Panc1 (cell line): Measurements from ENCODE around the gene MAN1A1. TPM values are rescaled to one million over a fixed set of nuclear protein-coding genes. Genes with fewer than 3 reads are reported as not detected.

ENCODE experiments used
- ATAC-seq: fragments of 200-7000 bp; cut with Tn5 transposase; 2 replicates; pipeline ENCODE4 v1.9.1; 2020; ENCODE audit warnings: mild to moderate bottlenecking, moderate library complexity
- BruUV-seq: library from RNA; stranded (reverse); fragments of 400-500 nt; replicated peaks from 2 replicates; lab custom pipeline; 2021; lab: Mats Ljungman, UMichigan
- CTCF ChIA-PET: fragments of 300-600 bp; sonication (Branson Sonifier 250); formaldehyde crosslinking; loops from one replicate; lab custom pipeline; 2022; ENCODE audit warnings: antibody characterized with exemption; lab: Charles Lee
- POLR2A ChIA-PET: fragments of 300-600 bp; sonication (Branson Sonifier 250); formaldehyde crosslinking; loops from one replicate; lab custom pipeline; 2022; ENCODE audit warnings: antibody characterized with exemption; lab: Charles Lee
- DNase-seq: peaks from one replicate; pipeline ENCODE4 v3.0.0-alpha.2; 2010; ENCODE audit warnings: low read depth, low spot score
- H3K27ac ChIP-seq: 2 replicates; pipeline ENCODE4 v1.5.1; 2011; ENCODE audit warnings: mild to moderate bottlenecking, low read length, inconsistent platforms
- H3K27me3 ChIP-seq: fragments of 200-500 bp; sonication (Bioruptor generic); 2 replicates; pipeline ENCODE4 v1.6.0; 2014; ENCODE audit warnings: low read length, inconsistent platforms; ENCODE audit not compliant: control insufficient read depth, insufficient read depth
- H3K36me3 ChIP-seq: fragments of 200-500 bp; sonication (Bioruptor generic); 2 replicates; pipeline ENCODE4 v1.5.1; 2014; ENCODE audit warnings: inconsistent platforms, mild to moderate bottlenecking, low read length, moderate library complexity; ENCODE audit not compliant: control insufficient read depth, insufficient read depth
- H3K4me1 ChIP-seq: 2 replicates; pipeline ENCODE4 v1.5.1; 2011; ENCODE audit warnings: inconsistent platforms, mild to moderate bottlenecking, low read length, moderate library complexity; ENCODE audit not compliant: control insufficient read depth, insufficient read depth
- H3K4me3 ChIP-seq, 2 experiments: 2 replicates each; pipeline ENCODE4 v1.5.1; 2011 to 2012; ENCODE audit warnings: low read depth in 2 of 2, low read length in 2 of 2, mild to moderate bottlenecking in 2 of 2, inconsistent platforms in 1 of 2, moderate library complexity in 1 of 2
- H3K9me3 ChIP-seq: fragments of 200-500 bp; sonication (Bioruptor generic); 2 replicates; pipeline ENCODE4 v1.5.1; 2014; ENCODE audit warnings: low read depth, mild to moderate bottlenecking, inconsistent platforms, low read length, moderate library complexity; ENCODE audit not compliant: control insufficient read depth, insufficient read depth
- CTCF ChIP-seq: fragments of 450-650 bp; IDR thresholded peaks from 2 replicates; pipeline ENCODE4 v1.5.1; 2017; ENCODE audit warnings: mild to moderate bottlenecking
- POLR2AphosphoS5 ChIP-seq: IDR thresholded peaks from 2 replicates; pipeline ENCODE4 v1.6.1; 2012; ENCODE audit warnings: mild to moderate bottlenecking, low read depth, low read length, moderate library complexity
- REST ChIP-seq, 2 experiments: IDR thresholded peaks; 2 replicates each; pipeline ENCODE4 v1.6.1; 2011 to 2012; ENCODE audit warnings: low read depth in 2 of 2, control low read depth in 1 of 2, low read length in 1 of 2, mild to moderate bottlenecking in 1 of 2, moderate library complexity in 1 of 2; ENCODE audit not compliant: insufficient read depth in 1 of 2
- SIN3A ChIP-seq: IDR thresholded peaks from 2 replicates; pipeline ENCODE4 v1.6.1; 2012; ENCODE audit warnings: low read depth, mild to moderate bottlenecking, low read length, moderate library complexity, borderline replicate concordance; ENCODE audit not compliant: insufficient read depth
- TCF7L2 ChIP-seq: IDR thresholded peaks from 2 replicates; pipeline ENCODE4 v1.6.1; 2011; ENCODE audit warnings: mild to moderate bottlenecking, low read depth, low read length, inconsistent platforms
- in situ Hi-C: cut with HindIII; loops from 2 replicates; pipeline ENCODE4 v1.10.0; 2016; ENCODE audit warnings: low sequenced_read_pairs, low pct_unique_long_range_greater_than_20kb
- intact Hi-C: fragments of 100-400 bp; cut with micrococcal nuclease; formaldehyde crosslinking; loops from one replicate; pipeline ENCODE4 v1.10.0; 2022; ENCODE audit not compliant: unreplicated experiment
- total RNA-seq: library from RNA; stranded (reverse); gene quantifications from one replicate; pipeline ENCODE4 v1.2.1, GENCODE V29; 2021; ENCODE audit not compliant: unreplicated experiment

Gene MAN1A1
- total RNA-seq, 1 experiment from 2014 or later = 3.2 TPM

GRCh38 chr6:119264854-119265397 is 84.6 kb downstream of the MAN1A1 start:
- in situ Hi-C loops = no loop called here
- POLR2A ChIA-PET = no interaction called here
- no TSS peak for BruUV-seq

GRCh38 chr6:119262612-119263011 is 86.9 kb downstream of the MAN1A1 start:
- ATAC-seq (no peak), DNase-seq (no peak)
- Histone ChIP-seq H3K4me3 (no peak overlapping the region), H3K36me3 (no peaks in the 10 kb centered on the region), H3K27me3 (no peaks in the 10 kb centered on the region), H3K9me3 (no peaks in the 10 kb centered on the region), H3K27ac (no peak overlapping the region), H3K4me1 (no peaks in the 10 kb centered on the region)
- POLR2A ChIA-PET = no interaction called here
- TF ChIP-seq SIN3A = no peak
- TF ChIP-seq TCF7L2 = no peak
- TF ChIP-seq CTCF = no peak
- no peak for TF ChIP-seq REST (IDR thresholded peaks at IDR 0.05; ENCODE audit: insufficient read depth in 1 of 2, low read depth in 2 of 2, low read length in 1 of 2)
- no peak for TF ChIP-seq POLR2AphosphoS5
- CTCF ChIA-PET = no interaction called here
- no TSS peak for BruUV-seq
- in situ Hi-C loops = no loop called here
- intact Hi-C loops = no loop called here

More at GRCh38 chr6:119264854-119265397, 84.6 kb downstream of the MAN1A1 start:
- ATAC-seq (no peak), DNase-seq (no peak)
- no peak overlapping the region for H3K4me3 ChIP-seq
- no peak overlapping the region for H3K27ac ChIP-seq
- H3K4me1 ChIP-seq = no peaks in the 10 kb centered on the region
- H3K36me3 ChIP-seq = no peaks in the 10 kb centered on the region
- no peaks in the 10 kb centered on the region for H3K9me3 ChIP-seq
- CTCF ChIA-PET = interaction anchor here (0.7 kb wide), 1 partner anchor 103 kb away, joined by 4 read pairs; no protein-coding TSS in a partner anchor
- intact Hi-C loops = no loop called here
- no peak for TF ChIP-seq POLR2AphosphoS5
- no peak for TF ChIP-seq CTCF
- no peaks in the 10 kb centered on the region for H3K27me3 ChIP-seq
